ENCODE data around the gene FAM151A. TPM values are rescaled to one million over a fixed set of nuclear protein-coding genes. Genes with fewer than 3 reads are reported as not detected.

Gene FAM151A
- total RNA-seq, 2 donors from 2014 or later, result 0.66 to 2.8 TPM

- Histone ChIP-seq H3K9me3 (no peaks in the 10 kb centered on the region), H3K36me3 (no peaks in the 10 kb centered on the region), H3K27ac (no peak overlapping the region), H3K9ac (ENCODE audit: low read depth in 2 of 2, low read length in 2 of 2) (no peak overlapping the region), H3K4me3 (no peak overlapping the region), H3K27me3 (no peaks in the 10 kb centered on the region), H3K4me1 (no peaks in the 10 kb centered on the region)
- no peak for TF ChIP-seq CTCF (IDR thresholded peaks at IDR 0.05)
- intact Hi-C loops (cut with DNase I), result no loop called here
- no peak for DNase-seq
Measured at GRCh38 chr1:54572542-54572850, 50.8 kb downstream of the FAM151A start.

GRCh38 chr1:54571803-54572541 is 51.4 kb downstream of the FAM151A start:
- intact Hi-C loops (cut with DNase I), result no loop called here
- H3K4me3 ChIP-seq, result no peak overlapping the region
- no peak for TF ChIP-seq CTCF (IDR thresholded peaks at IDR 0.05)
- no peak overlapping the region for H3K9ac ChIP-seq (ENCODE audit: low read depth in 2 of 2, low read length in 2 of 2)
- H3K36me3 ChIP-seq, result no peaks in the 10 kb centered on the region
- H3K4me1 ChIP-seq, result no peaks in the 10 kb centered on the region
- no peak for DNase-seq
- H3K9me3 ChIP-seq, result no peaks in the 10 kb centered on the region
- no peak overlapping the region for H3K27ac ChIP-seq
- H3K27me3 ChIP-seq, result no peaks in the 10 kb centered on the region

- intact Hi-C loops (cut with DNase I), result no loop called here
- H3K4me1 ChIP-seq, result no peaks in the 10 kb centered on the region
- TF ChIP-seq CTCF (IDR thresholded peaks at IDR 0.05), result no peak
- H3K4me3 ChIP-seq, result no peak overlapping the region
- H3K9ac ChIP-seq (ENCODE audit: low read depth in 2 of 2, low read length in 2 of 2), result no peak overlapping the region
- H3K9me3 ChIP-seq, result no peaks in the 10 kb centered on the region
- DNase-seq, result no peak
- H3K27ac ChIP-seq, result no peak overlapping the region
- H3K36me3 ChIP-seq, result no peaks in the 10 kb centered on the region
- no peaks in the 10 kb centered on the region for H3K27me3 ChIP-seq
Measured at GRCh38 chr1:54571326-54571725, 52.0 kb downstream of the FAM151A start.

GRCh38 chr1:54570161-54570560 is 53.2 kb downstream of the FAM151A start:
- H3K4me3 ChIP-seq, result no peak overlapping the region
- H3K9ac ChIP-seq (ENCODE audit: low read depth in 2 of 2, low read length in 2 of 2), result no peak overlapping the region
- H3K4me1 ChIP-seq, result no peaks in the 10 kb centered on the region
- TF ChIP-seq CTCF (IDR thresholded peaks at IDR 0.05), result no peak
- no peak overlapping the region for H3K27ac ChIP-seq
- H3K9me3 ChIP-seq, result no peaks in the 10 kb centered on the region
- DNase-seq, result no peak
- H3K36me3 ChIP-seq, result no peaks in the 10 kb centered on the region
- no peaks in the 10 kb centered on the region for H3K27me3 ChIP-seq
- intact Hi-C loops (cut with DNase I), result no loop called here

GRCh38 chr1:54569339-54569738 is 54.0 kb downstream of the FAM151A start:
- Histone ChIP-seq H3K9ac (ENCODE audit: low read depth in 2 of 2, low read length in 2 of 2) (no peak overlapping the region), H3K4me3 (no peak overlapping the region), H3K36me3 (no peaks in the 10 kb centered on the region), H3K9me3 (no peaks in the 10 kb centered on the region), H3K27ac (no peak overlapping the region), H3K4me1 (no peaks in the 10 kb centered on the region), H3K27me3 (no peaks in the 10 kb centered on the region)
- TF ChIP-seq CTCF (IDR thresholded peaks at IDR 0.05), result no peak
- DNase-seq, result no peak
- intact Hi-C loops (cut with DNase I), result no loop called here

Measured in colonic mucosa (tissue), 4 donors.